Lower lobe of right lung (tissue), 2 donors: ENCODE results near the gene NPTXR. TPM values are rescaled to one million over a fixed set of nuclear protein-coding genes. Genes with fewer than 3 reads are reported as not detected.

Experiments
- ATAC-seq, 2 donors: fragments of 200-7000 bp; cut with Tn5 transposase; one replicate each; pipeline ENCODE4 v1.9.1; 2020 to 2022; ENCODE audit warnings: mild to moderate bottlenecking in 2 of 2, moderate library complexity in 2 of 2
- DNase-seq: peaks from one replicate; pipeline ENCODE4 v3.0.0-alpha.2; 2020
- H3K27ac ChIP-seq: fragments of 200-600 bp; one replicate; pipeline ENCODE4 v1.8.0; 2022
- H3K27me3 ChIP-seq: fragments of 200-600 bp; one replicate; pipeline ENCODE4 v1.8.0; 2022; ENCODE audit warnings: low read depth
- H3K36me3 ChIP-seq: fragments of 200-600 bp; one replicate; pipeline ENCODE4 v1.8.0; 2022; ENCODE audit warnings: mild to moderate bottlenecking
- H3K4me1 ChIP-seq: fragments of 200-600 bp; one replicate; pipeline ENCODE4 v1.8.0; 2022
- H3K4me3 ChIP-seq: fragments of 200-600 bp; one replicate; pipeline ENCODE4 v1.8.0; 2022; ENCODE audit warnings: mild to moderate bottlenecking
- H3K9me3 ChIP-seq: fragments of 200-600 bp; one replicate; pipeline ENCODE4 v1.8.0; 2022
- intact Hi-C: fragments of 100-400 bp; cut with DNase I; formaldehyde crosslinking; loops from one replicate; pipeline ENCODE4 v1.11.0; 2022
- total RNA-seq: library from RNA; stranded (reverse); fragmentation: NEBNext Ultra II Directional; extraction: Animal tissue kit (Norgen Biotek cat#: 25700); gene quantifications from one replicate; pipeline ENCODE4 v1.2.1, GENCODE V29; 2021
- TF ChIP-seq, protein P1 (sequence below): fragments of 200-600 bp; IDR thresholded peaks from one replicate; pipeline ENCODE4 v1.8.0; 2022; ENCODE audit warnings: antibody characterized with exemption, mild to moderate bottlenecking
- donor health status: DM: no; HTN: yes; CAD: no; lungs with severe emphysema.

Gene NPTXR
- total RNA-seq, 1 donor from 2014 or later: 5.1 TPM

DNA sequence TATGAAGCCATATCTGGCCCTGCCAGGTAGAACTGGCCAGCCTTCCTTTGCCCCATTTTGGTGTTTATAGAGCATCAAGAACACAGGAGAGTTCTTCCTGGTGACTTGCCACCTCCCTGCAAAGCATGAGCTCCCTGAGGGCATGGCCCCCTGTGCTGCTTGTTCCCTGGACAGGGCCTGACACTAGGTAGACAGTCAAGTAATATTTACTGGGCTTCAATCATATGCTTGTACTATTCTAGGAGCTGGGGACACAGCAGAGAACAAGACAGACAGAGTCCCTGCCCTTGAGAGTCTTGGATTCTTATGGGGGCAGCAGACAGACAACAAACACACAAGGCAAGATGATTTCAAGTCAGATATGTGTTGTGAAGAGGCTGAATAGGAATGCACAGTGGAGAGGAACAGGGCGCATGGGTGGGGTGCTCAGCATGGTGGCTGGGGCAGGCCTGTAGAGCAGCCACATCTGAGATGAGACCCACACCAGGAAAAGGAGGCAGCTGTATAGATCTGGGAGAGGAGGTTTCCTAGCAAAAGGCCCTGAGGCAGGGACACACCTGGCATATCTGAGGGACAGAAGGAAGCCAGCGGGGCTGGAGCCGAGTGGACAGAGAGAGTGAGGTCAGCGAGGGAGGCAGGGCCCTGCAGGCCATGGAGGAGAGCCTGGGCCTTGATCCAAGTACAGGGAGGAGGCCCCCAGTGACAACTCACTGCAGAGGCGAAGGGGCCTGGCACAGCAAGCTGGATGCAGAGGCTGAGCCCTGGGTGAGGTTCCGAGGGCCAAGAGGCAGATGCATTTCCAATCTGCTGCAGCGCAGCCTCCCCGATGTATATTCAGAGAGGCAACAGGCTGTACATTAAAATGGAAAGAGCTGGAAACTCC is 38.4 kb upstream of the NPTXR start:
- peaks cover 16% of the 10 kb centered on the region for H3K4me1 ChIP-seq
- H3K36me3 ChIP-seq: no peaks in the 10 kb centered on the region
- DNase-seq (no peak), ATAC-seq (peak; percentile 30 to 40)
- peak overlapping the region; percentile 58 for H3K27ac ChIP-seq
- intact Hi-C loops: no loop called here
- no peak overlapping the region for H3K4me3 ChIP-seq
- H3K9me3 ChIP-seq: no peaks in the 10 kb centered on the region
- no peaks in the 10 kb centered on the region for H3K27me3 ChIP-seq
- TF ChIP-seq, protein P1, sequence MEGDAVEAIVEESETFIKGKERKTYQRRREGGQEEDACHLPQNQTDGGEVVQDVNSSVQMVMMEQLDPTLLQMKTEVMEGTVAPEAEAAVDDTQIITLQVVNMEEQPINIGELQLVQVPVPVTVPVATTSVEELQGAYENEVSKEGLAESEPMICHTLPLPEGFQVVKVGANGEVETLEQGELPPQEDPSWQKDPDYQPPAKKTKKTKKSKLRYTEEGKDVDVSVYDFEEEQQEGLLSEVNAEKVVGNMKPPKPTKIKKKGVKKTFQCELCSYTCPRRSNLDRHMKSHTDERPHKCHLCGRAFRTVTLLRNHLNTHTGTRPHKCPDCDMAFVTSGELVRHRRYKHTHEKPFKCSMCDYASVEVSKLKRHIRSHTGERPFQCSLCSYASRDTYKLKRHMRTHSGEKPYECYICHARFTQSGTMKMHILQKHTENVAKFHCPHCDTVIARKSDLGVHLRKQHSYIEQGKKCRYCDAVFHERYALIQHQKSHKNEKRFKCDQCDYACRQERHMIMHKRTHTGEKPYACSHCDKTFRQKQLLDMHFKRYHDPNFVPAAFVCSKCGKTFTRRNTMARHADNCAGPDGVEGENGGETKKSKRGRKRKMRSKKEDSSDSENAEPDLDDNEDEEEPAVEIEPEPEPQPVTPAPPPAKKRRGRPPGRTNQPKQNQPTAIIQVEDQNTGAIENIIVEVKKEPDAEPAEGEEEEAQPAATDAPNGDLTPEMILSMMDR: no peak

DNA sequence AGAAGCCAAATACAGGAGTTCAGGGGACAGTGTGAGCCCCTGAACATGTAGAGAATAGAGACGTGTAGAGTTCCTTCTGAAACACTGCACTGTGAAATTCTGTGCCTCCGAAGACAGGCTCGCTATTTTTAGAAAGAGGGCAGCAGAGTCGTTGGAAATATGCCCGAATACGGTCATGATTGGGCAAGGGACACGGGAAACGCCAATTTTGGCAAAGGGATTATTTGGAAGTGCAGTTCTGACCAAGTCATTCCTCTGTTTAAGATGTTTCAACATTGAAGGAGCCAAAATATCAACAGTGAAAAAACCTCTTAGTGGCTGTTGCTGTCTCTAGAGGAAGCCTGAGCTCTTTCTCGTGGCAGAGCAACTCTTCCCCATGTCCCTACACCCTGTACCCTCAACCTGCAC is 37.6 kb upstream of the NPTXR start:
- intact Hi-C loops: no loop called here
- Histone ChIP-seq H3K9me3 (no peaks in the 10 kb centered on the region), H3K4me1 (peaks cover 16% of the 10 kb centered on the region), H3K4me3 (no peak overlapping the region), H3K36me3 (no peaks in the 10 kb centered on the region), H3K27me3 (no peaks in the 10 kb centered on the region), H3K27ac (peak overlapping the region; percentile 64)
- ATAC-seq: peak; percentile 58 to 78
- TF ChIP-seq, protein P1: no peak
- DNase-seq: no peak

DNA sequence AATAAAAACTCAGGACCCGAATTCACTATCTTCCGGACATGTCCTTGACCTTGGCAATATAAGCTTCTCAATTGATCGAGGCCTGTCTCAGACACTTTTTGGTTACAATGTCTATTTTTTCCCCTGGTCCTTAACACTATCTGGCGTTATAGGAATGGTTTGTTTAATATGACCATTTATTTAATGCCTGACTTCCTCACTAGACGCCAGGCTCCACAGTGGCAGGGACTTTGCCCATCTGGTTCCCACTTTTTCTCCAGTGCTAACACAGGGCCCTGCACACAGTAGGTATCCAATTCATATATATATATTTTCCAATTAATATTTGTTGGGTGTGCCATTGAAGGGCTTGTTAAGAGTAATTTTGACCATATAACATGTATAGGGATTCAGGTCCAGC is 36.1 kb upstream of the NPTXR start:
- no peak overlapping the region for H3K27ac ChIP-seq
- H3K36me3 ChIP-seq: no peaks in the 10 kb centered on the region
- ATAC-seq (no peak), DNase-seq (no peak)
- no peak overlapping the region for H3K4me3 ChIP-seq
- no peaks in the 10 kb centered on the region for H3K9me3 ChIP-seq
- H3K4me1 ChIP-seq: peaks cover 16% of the 10 kb centered on the region
- intact Hi-C loops: no loop called here
- H3K27me3 ChIP-seq: no peaks in the 10 kb centered on the region
- TF ChIP-seq, protein P1: no peak

DNA sequence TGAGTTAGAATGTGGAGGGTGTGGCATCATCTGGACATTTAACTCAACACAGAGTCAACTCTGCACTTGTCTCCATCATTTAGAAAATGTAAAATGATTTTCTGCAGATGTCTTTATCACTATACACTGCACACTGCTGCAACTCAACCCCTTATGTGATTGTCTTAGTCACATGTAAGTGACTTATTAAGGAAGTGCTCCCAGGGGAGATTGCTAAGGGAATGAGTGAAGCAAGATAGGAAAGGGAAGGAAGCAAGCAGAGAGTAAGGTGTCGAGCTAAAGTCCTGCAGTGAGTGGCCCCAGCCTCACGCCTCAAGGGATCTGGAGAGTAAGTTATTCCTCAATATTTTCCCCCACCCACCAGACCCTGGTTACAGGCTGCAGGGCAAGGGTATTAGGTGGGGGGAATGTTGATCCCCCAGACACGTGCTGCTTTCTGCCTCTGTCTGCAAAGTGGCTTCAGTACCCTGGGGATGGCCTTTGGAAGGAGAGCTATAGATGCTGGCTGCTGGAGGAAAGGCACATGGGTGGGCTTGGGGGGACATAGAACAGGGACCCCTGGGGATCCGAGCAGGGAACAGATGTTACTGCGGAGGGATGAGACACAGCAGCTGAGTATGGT is 35.4 kb upstream of the NPTXR start:
- ATAC-seq (peak in 1 of 2 donors; percentile 10), DNase-seq (no peak)
- TF ChIP-seq, protein P1: no peak
- no peaks in the 10 kb centered on the region for H3K36me3 ChIP-seq
- H3K4me1 ChIP-seq: peaks cover 16% of the 10 kb centered on the region
- intact Hi-C loops: no loop called here
- H3K9me3 ChIP-seq: no peaks in the 10 kb centered on the region
- H3K27me3 ChIP-seq: no peaks in the 10 kb centered on the region
- H3K4me3 ChIP-seq: no peak overlapping the region
- no peak overlapping the region for H3K27ac ChIP-seq

DNA sequence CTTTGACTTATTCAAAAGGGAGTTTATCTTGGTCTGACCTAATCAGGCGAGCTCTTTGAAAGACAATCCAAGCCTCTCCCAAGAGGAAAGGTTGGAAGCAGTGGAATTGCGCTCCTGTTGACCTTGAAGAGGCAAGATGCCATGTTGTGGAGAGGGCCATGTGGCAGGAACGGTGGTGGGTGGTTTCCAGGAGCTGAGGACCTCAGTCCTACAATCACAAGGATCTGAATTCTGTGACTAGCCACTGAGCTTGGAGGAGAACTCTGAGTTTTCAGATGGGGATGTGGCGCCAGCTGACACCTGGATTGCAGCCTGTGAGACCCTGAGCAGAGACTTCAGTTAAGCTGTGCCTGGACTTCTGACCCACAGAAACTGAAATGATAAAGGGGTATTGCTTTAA is 34.2 kb upstream of the NPTXR start:
- no peak for ATAC-seq
- TF ChIP-seq, protein P1: no peak
- Histone ChIP-seq H3K4me3 (no peak overlapping the region), H3K9me3 (no peaks in the 10 kb centered on the region), H3K27me3 (no peaks in the 10 kb centered on the region), H3K36me3 (no peaks in the 10 kb centered on the region), H3K4me1 (peaks cover 14% of the 10 kb centered on the region), H3K27ac (no peak overlapping the region)
- DNase-seq: no peak
- intact Hi-C loops: no loop called here
